HG03439 (cell line): Measurements from ENCODE around the gene FAM131A.

ENCODE experiments used
- ATAC-seq: cut with Tn5 transposase; IDR thresholded peaks from one replicate; pipeline ENCODE4 v1.9.1; 2021; ENCODE audit warnings: mild to moderate bottlenecking, moderate library complexity; ENCODE audit not compliant: unreplicated experiment

FAM131A gene

DNA sequence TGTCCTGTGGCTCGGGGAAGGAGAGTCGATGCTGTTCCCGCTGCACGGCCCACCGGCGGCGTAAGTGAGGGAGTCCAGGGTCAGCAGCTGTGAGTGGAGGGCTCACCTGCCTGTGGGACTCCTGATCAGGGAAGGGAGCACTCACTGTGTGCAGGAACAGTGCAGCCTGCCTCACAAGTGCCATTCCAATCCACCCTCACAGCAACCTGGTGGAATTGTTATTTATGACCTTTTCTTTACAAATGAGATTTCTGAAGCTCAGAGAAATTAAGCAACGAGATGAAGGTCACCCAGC is 51.5 kb downstream of the FAM131A start:
- no peak for ATAC-seq

DNA sequence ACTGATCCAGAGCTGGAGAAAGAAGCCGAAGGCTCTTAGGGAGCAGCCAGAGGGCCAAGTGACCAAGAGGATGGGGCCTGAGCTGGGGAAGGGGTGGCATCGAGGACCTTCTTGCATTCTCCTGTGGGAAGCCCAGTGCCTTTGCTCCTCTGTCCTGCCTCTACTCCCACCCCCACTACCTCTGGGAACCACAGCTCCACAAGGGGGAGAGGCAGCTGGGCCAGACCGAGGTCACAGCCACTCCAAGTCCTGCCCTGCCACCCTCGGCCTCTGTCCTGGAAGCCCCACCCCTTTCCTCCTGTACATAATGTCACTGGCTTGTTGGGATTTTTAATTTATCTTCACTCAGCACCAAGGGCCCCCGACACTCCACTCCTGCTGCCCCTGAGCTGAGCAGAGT is 52.0 kb downstream of the FAM131A start:
- ATAC-seq, result no peak

DNA sequence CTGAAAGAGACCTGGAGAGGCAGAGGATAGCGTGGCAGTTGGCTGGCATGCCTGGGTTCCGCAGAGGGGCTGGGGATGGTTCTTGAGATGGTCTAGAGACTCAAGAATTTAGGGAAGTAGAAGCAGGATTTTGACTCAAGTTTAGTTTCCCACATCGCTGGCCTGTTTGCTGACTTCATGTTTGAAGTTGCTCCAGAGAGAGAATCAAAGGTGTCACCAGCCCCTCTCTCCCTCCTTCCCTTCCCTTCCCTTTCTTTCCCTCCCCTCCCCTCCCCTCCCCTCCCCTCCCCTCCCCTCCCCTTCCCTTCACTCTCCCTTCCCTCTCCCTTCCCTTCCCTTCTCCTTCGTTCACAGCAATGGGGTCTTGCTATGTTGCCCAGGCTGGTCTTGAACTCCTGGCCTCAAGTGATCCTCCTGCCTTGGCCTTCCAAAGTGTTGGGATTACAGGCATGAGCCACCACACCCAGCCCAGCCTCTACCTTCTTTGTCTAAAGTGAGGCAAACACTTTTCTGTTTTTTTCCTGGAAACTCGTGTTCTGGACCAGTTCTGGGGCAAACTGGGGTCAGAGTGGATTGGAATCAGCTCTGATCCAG is 52.6 kb downstream of the FAM131A start:
- no peak for ATAC-seq

DNA sequence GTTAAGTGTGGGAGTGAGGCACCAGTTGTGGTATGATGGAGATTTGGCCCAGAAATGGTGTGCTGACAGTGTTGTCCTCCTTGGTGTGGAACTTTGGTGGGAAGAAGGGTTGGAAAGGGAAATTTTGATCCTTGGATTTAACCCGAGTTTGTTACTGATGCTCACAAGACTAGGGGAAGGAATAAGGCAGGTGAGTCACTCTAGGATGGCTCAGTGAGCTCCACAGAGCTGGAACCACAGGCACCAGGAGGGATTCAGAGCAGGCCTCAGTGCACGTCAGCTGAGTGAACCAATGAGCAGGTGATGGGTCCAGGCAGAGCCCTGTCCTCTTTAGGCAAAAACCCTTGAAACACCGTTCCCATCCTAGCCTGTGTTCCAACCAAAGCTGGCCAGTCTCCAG is 53.9 kb downstream of the FAM131A start:
- no peak for ATAC-seq

DNA sequence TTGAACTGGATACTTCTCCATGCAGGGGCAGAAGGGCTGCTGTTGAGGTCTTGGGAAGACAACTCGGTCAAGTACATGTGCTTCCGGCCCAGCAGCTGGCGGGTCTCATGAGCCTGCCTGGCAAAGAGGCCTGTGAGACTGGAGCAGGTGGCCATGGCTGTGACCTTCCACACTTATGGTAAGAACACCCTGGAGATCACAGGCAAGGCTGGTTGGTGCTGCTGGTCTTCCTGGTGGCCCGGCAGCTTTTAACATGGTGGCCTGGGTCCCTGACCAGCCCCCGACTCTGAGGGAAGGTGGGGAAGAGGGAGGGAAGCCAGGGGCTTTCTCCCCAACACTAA is 57.9 kb downstream of the FAM131A start:
- no peak for ATAC-seq
